NCI-H748 (cell line): ENCODE results near the gene GMDS.
A peak's percentile ranks its signal among the peaks of the same experiment; 100 is the strongest.

Source experiments
- DNase-seq: peaks from one replicate; lab custom pipeline; 2025; ENCODE audit not compliant: unreplicated experiment; lab: John Stamatoyannopoulos, UW

Gene GMDS

GRCh38 chr6:2140438-2141128 lies 104.8 kb downstream of the GMDS start:
- no peak for DNase-seq

GRCh38 chr6:2135401-2135800 lies 110.0 kb downstream of the GMDS start:
- DNase-seq = no peak

GRCh38 chr6:2134554-2134953 lies 110.9 kb downstream of the GMDS start:
- DNase-seq = no peak

- DNase-seq = no peak
Observed at GRCh38 chr6:2133716-2134310, 111.6 kb downstream of the GMDS start.

GRCh38 chr6:2132916-2133315 lies 112.5 kb downstream of the GMDS start:
- DNase-seq = no peak

GRCh38 chr6:2132416-2132815 lies 113.0 kb downstream of the GMDS start:
- DNase-seq = no peak

GRCh38 chr6:2129182-2129621 lies 116.2 kb downstream of the GMDS start:
- no peak for DNase-seq

GRCh38 chr6:2127484-2127911 lies 117.9 kb downstream of the GMDS start:
- DNase-seq = no peak

- DNase-seq = no peak
Observed at GRCh38 chr6:2126351-2126750, 119.1 kb downstream of the GMDS start.

- DNase-seq = no peak
Observed at GRCh38 chr6:2125158-2125557, 120.2 kb downstream of the GMDS start.

GRCh38 chr6:2124260-2124709 lies 121.1 kb downstream of the GMDS start:
- DNase-seq = no peak

- no peak for DNase-seq
Observed at GRCh38 chr6:2120912-2121311, 124.5 kb downstream of the GMDS start.

GRCh38 chr6:2119275-2119674 lies 126.1 kb downstream of the GMDS start:
- DNase-seq = no peak

- DNase-seq = no peak
Observed at GRCh38 chr6:2118136-2118535, 127.3 kb downstream of the GMDS start.

- DNase-seq = no peak
Observed at GRCh38 chr6:2117447-2117846, 128.0 kb downstream of the GMDS start.

- no peak for DNase-seq
Observed at GRCh38 chr6:2116496-2116895, 128.9 kb downstream of the GMDS start.

- DNase-seq = no peak
Observed at GRCh38 chr6:2114100-2114499, 131.3 kb downstream of the GMDS start.

GRCh38 chr6:2111162-2111677 lies 134.2 kb downstream of the GMDS start:
- DNase-seq = no peak

- no peak for DNase-seq
Observed at GRCh38 chr6:2110504-2110903, 134.9 kb downstream of the GMDS start.

- peak; percentile 98 for DNase-seq
Observed at GRCh38 chr6:2109796-2110195, 135.6 kb downstream of the GMDS start.

- DNase-seq = peak; percentile 97
Observed at GRCh38 chr6:2108700-2109306, 136.6 kb downstream of the GMDS start.

- no peak for DNase-seq
Observed at GRCh38 chr6:2104524-2104880, 140.9 kb downstream of the GMDS start.
